HepG2 (cell line): ENCODE results near the gene TGIF1. TPM values are rescaled to one million over a fixed set of nuclear protein-coding genes. Genes with fewer than 3 reads are reported as not detected.

ENCODE experiments used
- ATAC-seq: fragments of 200-7000 bp; cut with Tn5 transposase; 3 replicates; pipeline ENCODE4 v1.9.1; 2020; ENCODE audit warnings: mild to moderate bottlenecking, moderate library complexity
- BruUV-seq: library from RNA; stranded (reverse); fragments of 400-500 nt; replicated peaks from 2 replicates; lab custom pipeline; 2021; lab: Mats Ljungman, UMichigan
- CTCF ChIA-PET: fragments of 300-600 bp; formaldehyde crosslinking; extraction: SDS; loops from one replicate; lab custom pipeline; 2021; ENCODE audit warnings: low total read pairs, inconsistent platforms, low intra/inter-chr PET ratio; lab: Yijun Ruan, JAX
- POLR2A ChIA-PET: fragments of 350-600 bp; sonication (Branson Sonifier 250); formaldehyde crosslinking; loops from one replicate; lab custom pipeline; 2020; ENCODE audit warnings: antibody characterized with exemption, inconsistent platforms; lab: Yijun Ruan, JAX
- DNase-seq: peaks from one replicate; pipeline ENCODE4 v3.0.0-alpha.2; 2015; ENCODE audit warnings: low spot score
- FAIRE-seq: peaks from 3 replicates; lab custom pipeline; 2011; peaks lifted over from hg19 to GRCh38; lab: Jason Lieb, UNC
- H2AFZ ChIP-seq: one replicate; pipeline ENCODE4 v1.6.1; 2011; ENCODE audit warnings: low read length, inconsistent platforms
- H3K27ac ChIP-seq: fragments of 300-600 bp; 3 replicates; pipeline ENCODE4 v1.8.0; 2011; ENCODE audit warnings: mixed run types, mild to moderate bottlenecking, mixed read lengths, low read length, inconsistent platforms; ENCODE audit not compliant: insufficient read depth; ENCODE audit errors: extremely low read length
- H3K27me3 ChIP-seq, 2 experiments: fragments of 200-600 bp in 1 of 2; 2 replicates in 1 of 2; 3 replicates in 1 of 2; pipeline versions ENCODE4 v1.6.0 to v1.8.0; 2011; ENCODE audit warnings: low read length in 2 of 2, mild to moderate bottlenecking in 2 of 2, moderate library complexity in 2 of 2, inconsistent platforms in 1 of 2; ENCODE audit not compliant: insufficient read depth in 2 of 2, control insufficient read depth in 1 of 2
- H3K36me3 ChIP-seq, 2 experiments: fragments of 200-600 bp in 1 of 2; replicated peaks in 1 of 2; 2 replicates in 1 of 2; 3 replicates in 1 of 2; pipeline versions ENCODE4 v1.5.1 to v1.8.0; 2011; ENCODE audit warnings: low read length in 2 of 2, inconsistent platforms in 1 of 2; ENCODE audit not compliant: insufficient read depth in 2 of 2, control insufficient read depth in 1 of 2
- H3K4me1 ChIP-seq: 2 replicates; pipeline ENCODE4 v1.5.1; 2012; ENCODE audit warnings: low read length, inconsistent platforms; ENCODE audit not compliant: insufficient read depth
- H3K4me2 ChIP-seq: 2 replicates; pipeline ENCODE4 v1.6.0; 2011; ENCODE audit warnings: low read depth, low read length, inconsistent platforms
- H3K4me3 ChIP-seq, 3 experiments: fragments of 200-600 bp in 1 of 3; sonication (generic), shearing (Covaris generic) in 1 of 3; replicated peaks in 1 of 3; 2 replicates each; pipeline ENCODE4 v1.5.1; 2011 to 2016; ENCODE audit warnings: low read length in 3 of 3, inconsistent platforms in 2 of 3, low read depth in 2 of 3, mild to moderate bottlenecking in 2 of 3, control low read depth in 1 of 3, mixed read lengths in 1 of 3; ENCODE audit not compliant: insufficient read depth in 1 of 3
- H3K79me2 ChIP-seq: one replicate; pipeline ENCODE4 v1.6.1; 2011; ENCODE audit warnings: low read length, inconsistent platforms; ENCODE audit not compliant: insufficient read depth
- H3K9ac ChIP-seq: 2 replicates; pipeline ENCODE4 v1.6.0; 2011; ENCODE audit warnings: mild to moderate bottlenecking, low read depth, low read length, inconsistent platforms; ENCODE audit not compliant: insufficient read depth
- H3K9me3 ChIP-seq: 2 replicates; pipeline ENCODE4 v1.5.1; 2012; ENCODE audit warnings: mild to moderate bottlenecking, low read length
- H4K20me1 ChIP-seq: 2 replicates; pipeline ENCODE4 v1.6.0; 2011; ENCODE audit warnings: inconsistent platforms, mild to moderate bottlenecking, low read length, moderate library complexity; ENCODE audit not compliant: insufficient read depth
- CBX2 ChIP-seq, 2 experiments: fragments of 200-600 bp in 1 of 2; sonication (generic); formaldehyde crosslinking in 1 of 2; IDR thresholded peaks; 2 replicates each; pipeline versions ENCODE4 v1.7.0 to v1.8.1; 2018 to 2022; ENCODE audit warnings: low read depth in 2 of 2, low read length in 1 of 2, mild to moderate bottlenecking in 1 of 2, missing genetic modification reagents in 1 of 2
- MEF2D ChIP-seq: sonication (generic); formaldehyde crosslinking; IDR thresholded peaks from 2 replicates; pipeline ENCODE4 v1.5.1; 2020; ENCODE audit warnings: mild to moderate bottlenecking, missing genetic modification reagents
- MIER3 ChIP-seq: IDR thresholded peaks from 2 replicates; pipeline ENCODE4 v1.6.1; 2016; ENCODE audit warnings: missing compliant biosample characterization, borderline replicate concordance
- NR3C1 ChIP-seq: sonication (generic); formaldehyde crosslinking; IDR thresholded peaks from 2 replicates; pipeline ENCODE4 v1.4.0; 2020; ENCODE audit warnings: missing genetic modification reagents
- SNAI1 ChIP-seq: sonication (generic); formaldehyde crosslinking; IDR thresholded peaks from 2 replicates; pipeline ENCODE4 v1.5.0; 2020; ENCODE audit warnings: mild to moderate bottlenecking, missing genetic modification reagents, borderline replicate concordance
- THYN1 ChIP-seq: sonication (generic); formaldehyde crosslinking; IDR thresholded peaks from 2 replicates; pipeline ENCODE4 v1.8.1; 2023; ENCODE audit warnings: low read depth, mild to moderate bottlenecking, moderate library complexity, missing genetic modification reagents, borderline replicate concordance
- ZC3H13 ChIP-seq: sonication (generic); formaldehyde crosslinking; IDR thresholded peaks from 2 replicates; pipeline ENCODE4 v1.8.1; 2023; ENCODE audit warnings: mild to moderate bottlenecking, missing genetic modification reagents, moderate library complexity
- ZNF33B ChIP-seq: sonication (generic); formaldehyde crosslinking; IDR thresholded peaks from 2 replicates; pipeline ENCODE4 v1.5.1; 2020; ENCODE audit warnings: mild to moderate bottlenecking, missing genetic modification reagents
- ZNF431 ChIP-seq: sonication (generic); formaldehyde crosslinking; IDR thresholded peaks from 2 replicates; pipeline ENCODE4 v1.9.0; 2022; ENCODE audit warnings: missing genetic modification reagents, low read depth, mild to moderate bottlenecking, borderline replicate concordance
- ZNF577 ChIP-seq: sonication (generic); formaldehyde crosslinking; IDR thresholded peaks from 2 replicates; pipeline ENCODE4 v1.4.0; 2020; ENCODE audit warnings: mild to moderate bottlenecking, low read depth, missing genetic modification reagents, borderline replicate concordance
- ZNF737 ChIP-seq: sonication (generic); formaldehyde crosslinking; IDR thresholded peaks from 2 replicates; pipeline ENCODE4 v1.5.0; 2020; ENCODE audit warnings: missing genetic modification reagents, mild to moderate bottlenecking, borderline replicate concordance
- WGBS: methylation state at CpG from one replicate; pipeline ENCODE4 v1.1.6; 2017; ENCODE audit warnings: low lambda C conversion rate; 5-methylcytosine and 5-hydroxymethylcytosine counted together
- in situ Hi-C: cut with HindIII; loops from 2 replicates; pipeline ENCODE4 v1.10.0; 2017; ENCODE audit warnings: low pct_unique_long_range_greater_than_20kb; ENCODE audit not compliant: extremely low pct_ligation_motif_present
- intact Hi-C: fragments of 100-400 bp; cut with micrococcal nuclease; formaldehyde crosslinking; loops from one replicate; pipeline ENCODE4 v1.10.0; 2022; ENCODE audit not compliant: unreplicated experiment
- polyA plus RNA-seq, 8 experiments: library from polyadenylated mRNA; depleted of rRNA in 3 of 8; stranded (reverse) in 7 of 8; unstranded in 1 of 8; fragments of >200 nt; fragmentation: Illumina TruSeq in 4 of 8; extraction: Trizol in 4 of 8; gene quantifications; 2 replicates each; pipeline versions ENCODE4 v1.2.1 to v1.2.3, GENCODE V29; 2011 to 2016; ENCODE audit warnings: low read depth in 4 of 8, missing spikeins in 1 of 8, mixed read lengths in 1 of 8; ENCODE audit not compliant: insufficient read depth in 1 of 8
- total RNA-seq, 5 experiments: library from RNA; depleted of rRNA; stranded (reverse); fragments of >200 nt; fragmentation: Illumina TruSeq; extraction: Trizol; gene quantifications; 2 replicates each; pipeline ENCODE4 v1.2.3, GENCODE V29; 2016; ENCODE audit warnings: low read depth in 1 of 5
- TF ChIP-seq, protein P1 (sequence below): sonication (generic); formaldehyde crosslinking; IDR thresholded peaks from 2 replicates; pipeline ENCODE4 v1.4.0; 2020; ENCODE audit warnings: mild to moderate bottlenecking, missing genetic modification reagents
- TF ChIP-seq, protein P2 (sequence below): sonication (generic); formaldehyde crosslinking; IDR thresholded peaks from 2 replicates; pipeline ENCODE4 v1.4.0; 2020; ENCODE audit warnings: mild to moderate bottlenecking, low read depth, missing genetic modification reagents
- TF ChIP-seq, protein P3 (sequence below): sonication (generic); formaldehyde crosslinking; IDR thresholded peaks from 2 replicates; pipeline ENCODE4 v1.5.0; 2020; ENCODE audit warnings: missing genetic modification reagents, mild to moderate bottlenecking, borderline replicate concordance
- TF ChIP-seq, protein P4 (sequence below): sonication (generic); formaldehyde crosslinking; IDR thresholded peaks from 2 replicates; pipeline ENCODE4 v1.4.0; 2020; ENCODE audit warnings: missing genetic modification reagents

Gene TGIF1
- total and polyA plus RNA-seq, 2 of the 13 experiments (the other 11 are each of a cell fraction or from before 2014, with no cell fraction given) = 50.0 to 76.1 TPM

DNA sequence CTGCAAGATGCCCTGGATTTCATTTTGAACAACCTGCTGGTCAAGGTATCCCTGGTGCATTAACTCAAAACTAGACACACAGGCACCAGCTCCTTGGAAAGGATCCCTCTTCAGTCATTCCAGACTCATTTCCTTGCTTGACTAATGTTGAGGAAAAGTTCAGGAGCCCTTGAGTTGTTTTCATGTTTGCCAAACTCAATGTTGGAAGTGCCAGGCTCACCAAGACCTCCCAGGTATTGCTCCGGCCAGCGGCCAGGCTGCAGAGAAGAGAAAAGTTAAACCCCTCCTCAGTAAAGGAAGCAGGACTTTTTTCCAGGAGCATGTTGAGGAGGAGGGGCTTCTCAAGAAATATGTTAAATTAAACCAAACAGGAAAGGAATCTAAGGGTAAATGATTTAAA, 42.7 kb downstream of the TGIF1 start (continued):
- TF ChIP-seq, protein P1, sequence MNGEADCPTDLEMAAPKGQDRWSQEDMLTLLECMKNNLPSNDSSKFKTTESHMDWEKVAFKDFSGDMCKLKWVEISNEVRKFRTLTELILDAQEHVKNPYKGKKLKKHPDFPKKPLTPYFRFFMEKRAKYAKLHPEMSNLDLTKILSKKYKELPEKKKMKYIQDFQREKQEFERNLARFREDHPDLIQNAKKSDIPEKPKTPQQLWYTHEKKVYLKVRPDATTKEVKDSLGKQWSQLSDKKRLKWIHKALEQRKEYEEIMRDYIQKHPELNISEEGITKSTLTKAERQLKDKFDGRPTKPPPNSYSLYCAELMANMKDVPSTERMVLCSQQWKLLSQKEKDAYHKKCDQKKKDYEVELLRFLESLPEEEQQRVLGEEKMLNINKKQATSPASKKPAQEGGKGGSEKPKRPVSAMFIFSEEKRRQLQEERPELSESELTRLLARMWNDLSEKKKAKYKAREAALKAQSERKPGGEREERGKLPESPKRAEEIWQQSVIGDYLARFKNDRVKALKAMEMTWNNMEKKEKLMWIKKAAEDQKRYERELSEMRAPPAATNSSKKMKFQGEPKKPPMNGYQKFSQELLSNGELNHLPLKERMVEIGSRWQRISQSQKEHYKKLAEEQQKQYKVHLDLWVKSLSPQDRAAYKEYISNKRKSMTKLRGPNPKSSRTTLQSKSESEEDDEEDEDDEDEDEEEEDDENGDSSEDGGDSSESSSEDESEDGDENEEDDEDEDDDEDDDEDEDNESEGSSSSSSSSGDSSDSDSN (CRISPR knock-in tag) = no peak
- TF ChIP-seq SNAI1 (CRISPR knock-in tag) (no peak), ZC3H13 (CRISPR knock-in tag) (no peak), ZNF33B (CRISPR knock-in tag) (no peak), ZNF577 (CRISPR knock-in tag) (no peak), NR3C1 (CRISPR knock-in tag) (no peak), CBX2 (IDR thresholded peaks at IDR 0.05; ENCODE audit: low read depth, low read length) (no peak), CBX2 (CRISPR knock-in tag; IDR thresholded peaks at IDR 0.05; ENCODE audit: low read depth) (no peak)
- TF ChIP-seq, protein P2, sequence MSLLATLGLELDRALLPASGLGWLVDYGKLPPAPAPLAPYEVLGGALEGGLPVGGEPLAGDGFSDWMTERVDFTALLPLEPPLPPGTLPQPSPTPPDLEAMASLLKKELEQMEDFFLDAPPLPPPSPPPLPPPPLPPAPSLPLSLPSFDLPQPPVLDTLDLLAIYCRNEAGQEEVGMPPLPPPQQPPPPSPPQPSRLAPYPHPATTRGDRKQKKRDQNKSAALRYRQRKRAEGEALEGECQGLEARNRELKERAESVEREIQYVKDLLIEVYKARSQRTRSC = no peak

DNA sequence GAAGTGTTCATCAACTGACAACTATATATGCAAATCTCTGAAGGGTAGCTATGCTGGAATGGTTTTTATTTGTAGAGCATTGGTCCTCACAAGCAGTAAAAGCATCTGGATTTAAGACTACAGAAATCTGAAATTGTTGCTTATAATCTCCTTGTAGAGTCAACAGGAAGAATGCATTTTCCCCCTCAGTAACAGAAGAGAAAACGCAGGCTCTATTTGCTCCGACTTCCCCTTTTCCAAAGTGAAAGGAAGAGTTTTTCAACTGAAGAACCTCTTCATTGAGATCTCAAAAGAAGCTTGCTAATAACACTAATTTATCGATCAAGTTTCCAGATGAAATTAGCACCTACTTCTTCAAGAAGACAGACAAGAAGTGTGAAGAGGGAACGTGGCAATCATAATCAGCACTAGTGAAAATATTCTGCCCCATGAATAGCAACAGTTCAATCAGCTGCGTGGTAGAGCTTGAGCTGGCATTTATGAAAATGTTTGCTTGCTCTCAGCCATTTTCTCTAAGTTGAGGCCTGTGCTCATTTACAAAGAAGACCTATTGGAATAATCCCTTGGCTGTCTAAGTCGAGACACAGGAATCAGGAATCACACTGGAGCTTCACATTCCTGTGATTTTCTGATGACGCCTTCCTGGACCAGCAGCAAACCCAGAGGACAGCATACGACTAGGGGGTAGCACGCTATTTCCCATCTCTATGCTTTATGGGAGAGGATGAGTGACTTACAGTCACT, 43.7 kb downstream of the TGIF1 start:
- in situ Hi-C loops (loop anchor here (25.0 kb wide), 1 partner anchor 106 kb away; no protein-coding TSS in a partner anchor), intact Hi-C loops (no loop called here)
- ChIA-PET CTCF (no interaction called here), POLR2A (no interaction called here)
- Histone ChIP-seq H3K4me3 (no peak overlapping the region), H3K79me2 (no peaks in the 10 kb centered on the region), H3K4me1 (peaks cover 6% of the 10 kb centered on the region; the same call in 1 of the 2 replicates), H2AFZ (no peak overlapping the region), H3K36me3 (no peaks in the 10 kb centered on the region), H3K27me3 (peaks cover 0 to 25% of the 10 kb centered on the region in 2 experiments; a peak in 3 of 5 replicates), H3K27ac (no peak overlapping the region), H4K20me1 (no peaks in the 10 kb centered on the region), H3K9me3 (no peaks in the 10 kb centered on the region), H3K9ac (no peak overlapping the region), H3K4me2 (no peak overlapping the region)
- DNase-seq = no peak
- ATAC-seq = no peak
- 43% methylated on average over 9 of the region's 9 CpGs for WGBS
- no TSS peak for BruUV-seq
- FAIRE-seq = no peak
- TF ChIP-seq ZNF737 (CRISPR knock-in tag) (no peak), THYN1 (no peak), MEF2D (CRISPR knock-in tag) (no peak), ZNF431 (CRISPR knock-in tag) (no peak), MIER3 (CRISPR knock-in tag) (no peak)
- TF ChIP-seq, protein P3, sequence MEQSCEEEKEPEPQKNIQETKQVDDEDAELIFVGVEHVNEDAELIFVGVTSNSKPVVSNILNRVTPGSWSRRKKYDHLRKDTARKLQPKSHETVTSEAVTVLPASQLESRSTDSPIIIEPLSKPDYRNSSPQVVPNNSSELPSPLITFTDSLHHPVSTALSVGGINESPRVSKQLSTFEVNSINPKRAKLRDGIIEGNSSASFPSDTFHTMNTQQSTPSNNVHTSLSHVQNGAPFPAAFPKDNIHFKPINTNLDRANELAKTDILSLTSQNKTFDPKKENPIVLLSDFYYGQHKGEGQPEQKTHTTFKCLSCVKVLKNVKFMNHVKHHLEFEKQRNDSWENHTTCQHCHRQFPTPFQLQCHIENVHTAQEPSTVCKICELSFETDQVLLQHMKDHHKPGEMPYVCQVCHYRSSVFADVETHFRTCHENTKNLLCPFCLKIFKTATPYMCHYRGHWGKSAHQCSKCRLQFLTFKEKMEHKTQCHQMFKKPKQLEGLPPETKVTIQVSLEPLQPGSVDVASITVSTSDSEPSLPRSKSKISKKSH (CRISPR knock-in tag) = no peak
- TF ChIP-seq, protein P4, sequence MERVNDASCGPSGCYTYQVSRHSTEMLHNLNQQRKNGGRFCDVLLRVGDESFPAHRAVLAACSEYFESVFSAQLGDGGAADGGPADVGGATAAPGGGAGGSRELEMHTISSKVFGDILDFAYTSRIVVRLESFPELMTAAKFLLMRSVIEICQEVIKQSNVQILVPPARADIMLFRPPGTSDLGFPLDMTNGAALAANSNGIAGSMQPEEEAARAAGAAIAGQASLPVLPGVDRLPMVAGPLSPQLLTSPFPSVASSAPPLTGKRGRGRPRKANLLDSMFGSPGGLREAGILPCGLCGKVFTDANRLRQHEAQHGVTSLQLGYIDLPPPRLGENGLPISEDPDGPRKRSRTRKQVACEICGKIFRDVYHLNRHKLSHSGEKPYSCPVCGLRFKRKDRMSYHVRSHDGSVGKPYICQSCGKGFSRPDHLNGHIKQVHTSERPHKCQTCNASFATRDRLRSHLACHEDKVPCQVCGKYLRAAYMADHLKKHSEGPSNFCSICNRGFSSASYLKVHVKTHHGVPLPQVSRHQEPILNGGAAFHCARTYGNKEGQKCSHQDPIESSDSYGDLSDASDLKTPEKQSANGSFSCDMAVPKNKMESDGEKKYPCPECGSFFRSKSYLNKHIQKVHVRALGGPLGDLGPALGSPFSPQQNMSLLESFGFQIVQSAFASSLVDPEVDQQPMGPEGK (CRISPR knock-in tag) = no peak
